HCT116 (cell line): ENCODE data around the gene SKAP1. TPM values are rescaled to one million over a fixed set of nuclear protein-coding genes. Genes with fewer than 3 reads are reported as not detected.

Experiments used
- ATAC-seq: fragments of 200-7000 bp; cut with Tn5 transposase; 2 replicates; pipeline ENCODE4 v1.9.1; 2020; ENCODE audit warnings: mild to moderate bottlenecking, moderate library complexity
- BruUV-seq: library from RNA; stranded (reverse); fragments of 400-500 nt; replicated peaks from 2 replicates; lab custom pipeline; 2021; lab: Mats Ljungman, UMichigan
- CTCF ChIA-PET: fragments of 300-600 bp; sonication (Branson Sonifier 250); formaldehyde crosslinking; loops from one replicate; lab custom pipeline; 2021; ENCODE audit warnings: antibody characterized with exemption; lab: Charles Lee
- POLR2A ChIA-PET: fragments of 300-600, 350-600 bp; sonication (Branson Sonifier 250); formaldehyde crosslinking; loops from one replicate; lab custom pipeline; 2021; ENCODE audit warnings: antibody characterized with exemption; lab: Charles Lee
- RAD21 ChIA-PET, 2 experiments: fragments of 300-600 bp; sonication (Branson Sonifier 250); formaldehyde crosslinking; loops; one replicate each; lab custom pipeline; 2023; ENCODE audit warnings: low total read pairs in 2 of 2; ENCODE audit not compliant: uncharacterized antibody in 2 of 2, unreplicated experiment in 2 of 2, low non-redundant PET in 1 of 2; lab: Charles Lee
- DNase-seq: peaks from one replicate; pipeline ENCODE4 v3.0.0-alpha.2; 2010; ENCODE audit warnings: low read depth, low spot score
- H2AFZ ChIP-seq: fragments of 200-600 bp; shearing (Covaris generic), sonication (generic); 2 replicates; pipeline ENCODE4 v1.6.1; 2017; ENCODE audit warnings: low read depth, mixed run types, mixed read lengths, antibody characterized with exemption, low read length; ENCODE audit not compliant: poor library complexity, severe bottlenecking
- H3K27ac ChIP-seq: 2 replicates; pipeline ENCODE4 v1.5.1; 2012; ENCODE audit warnings: low read depth, low read length
- H3K27me3 ChIP-seq: fragments of 200-600 bp; sonication (generic); 2 replicates; pipeline ENCODE4 v1.6.1; 2016; ENCODE audit warnings: mixed run types, low read length, mixed read lengths; ENCODE audit not compliant: insufficient read depth
- H3K36me3 ChIP-seq, 2 experiments: fragments of 200-500 bp in 1 of 2; fragments of 200-600 bp in 1 of 2; sonication (Bioruptor generic) in 1 of 2; sonication (generic) in 1 of 2; 2 replicates each; pipeline versions ENCODE4 v1.5.1 to v1.6.1; 2014 to 2016; ENCODE audit warnings: low read length in 2 of 2, inconsistent platforms in 1 of 2, mixed read lengths in 1 of 2, mixed run types in 1 of 2; ENCODE audit not compliant: insufficient read depth in 2 of 2, control insufficient read depth in 1 of 2
- H3K4me1 ChIP-seq, 2 experiments: fragments of 200-600 bp in 1 of 2; sonication (generic) in 1 of 2; 2 replicates each; pipeline versions ENCODE4 v1.5.1 to v1.6.1; 2012 to 2017; ENCODE audit warnings: low read length in 2 of 2, inconsistent platforms in 1 of 2, mild to moderate bottlenecking in 1 of 2, mixed read lengths in 1 of 2, mixed run types in 1 of 2, moderate library complexity in 1 of 2; ENCODE audit not compliant: insufficient read depth in 2 of 2, control insufficient read depth in 1 of 2
- H3K4me2 ChIP-seq: fragments of 200-600 bp; sonication (generic); 2 replicates; pipeline ENCODE4 v1.6.1; 2017; ENCODE audit warnings: mixed run types, low read length, mixed read lengths
- H3K4me3 ChIP-seq, 2 experiments: fragments of 200-600 bp in 1 of 2; sonication (generic) in 1 of 2; replicated peaks in 1 of 2; 2 replicates each; pipeline ENCODE4 v1.5.1; 2011 to 2016; ENCODE audit warnings: low read length in 2 of 2, control low read depth in 1 of 2, low read depth in 1 of 2, mild to moderate bottlenecking in 1 of 2, mixed read lengths in 1 of 2, mixed run types in 1 of 2
- H3K79me2 ChIP-seq: fragments of 200-600 bp; sonication (generic); 2 replicates; pipeline ENCODE4 v1.6.1; 2017; ENCODE audit warnings: mild to moderate bottlenecking, mixed run types, low read length, moderate library complexity, mixed read lengths; ENCODE audit not compliant: insufficient read depth
- H3K9ac ChIP-seq: fragments of 200-600 bp; sonication (generic); 2 replicates; pipeline ENCODE4 v1.6.1; 2016; ENCODE audit warnings: low read length, mixed read lengths
- H3K9me2 ChIP-seq: fragments of 200-600 bp; sonication (generic), shearing (Covaris generic); 2 replicates; pipeline ENCODE4 v1.6.1; 2017; ENCODE audit warnings: mixed run types, mild to moderate bottlenecking, moderate library complexity; ENCODE audit not compliant: insufficient read depth
- H3K9me3 ChIP-seq, 2 experiments: fragments of 200-500 bp in 1 of 2; fragments of 200-600 bp in 1 of 2; sonication (Bioruptor generic) in 1 of 2; sonication (generic) in 1 of 2; 2 replicates each; pipeline ENCODE4 v1.6.1; 2014 to 2017; ENCODE audit warnings: low read length in 2 of 2, mixed read lengths in 2 of 2, inconsistent platforms in 1 of 2, low read depth in 1 of 2, mild to moderate bottlenecking in 1 of 2, mixed run types in 1 of 2, moderate library complexity in 1 of 2; ENCODE audit not compliant: control insufficient read depth in 1 of 2, insufficient read depth in 1 of 2
- H4K20me1 ChIP-seq: fragments of 200-600 bp; sonication (generic), shearing (Covaris generic); 2 replicates; pipeline ENCODE4 v1.6.1; 2017; ENCODE audit warnings: mixed run types, mild to moderate bottlenecking, moderate library complexity; ENCODE audit not compliant: insufficient read depth
- CBX3 ChIP-seq: IDR thresholded peaks from 2 replicates; pipeline ENCODE4 v1.6.1; 2012; ENCODE audit warnings: low read depth
- EGR1 ChIP-seq: IDR thresholded peaks from 2 replicates; pipeline ENCODE4 v1.6.1; 2012; ENCODE audit warnings: low read depth
- ELF1 ChIP-seq: IDR thresholded peaks from 2 replicates; pipeline ENCODE4 v1.6.1; 2012; ENCODE audit warnings: low read depth, borderline replicate concordance
- EZH2 ChIP-seq: fragments of 200-600 bp; sonication (generic); IDR thresholded peaks from 2 replicates; pipeline ENCODE4 v1.6.1; 2017; ENCODE audit warnings: antibody characterized with exemption, mixed run types
- EZH2phosphoT487 ChIP-seq: fragments of 200-600 bp; IDR thresholded peaks from 2 replicates; pipeline ENCODE4 v1.6.1; 2018; ENCODE audit warnings: antibody characterized with exemption, borderline replicate concordance
- JUND ChIP-seq: IDR thresholded peaks from 2 replicates; pipeline ENCODE4 v1.6.1; 2012
- RAD21 ChIP-seq: IDR thresholded peaks from 2 replicates; pipeline ENCODE4 v1.6.1; 2012; ENCODE audit warnings: low read depth, mild to moderate bottlenecking
- intact Hi-C: fragments of 100-400 bp; cut with micrococcal nuclease; formaldehyde crosslinking; loops from 2 replicates; pipeline ENCODE4 v1.10.0; 2022
- total RNA-seq: library from RNA; stranded (reverse); gene quantifications from one replicate; pipeline ENCODE4 v1.2.1, GENCODE V29; 2021; ENCODE audit not compliant: unreplicated experiment
- TF ChIP-seq, protein P1 (sequence below): IDR thresholded peaks from 2 replicates; pipeline ENCODE4 v1.6.1; 2012
- TF ChIP-seq, protein P2 (sequence below): IDR thresholded peaks from 2 replicates; pipeline ENCODE4 v1.6.1; 2012; ENCODE audit warnings: low read depth
- TF ChIP-seq, protein P3 (sequence below): IDR thresholded peaks from 2 replicates; pipeline ENCODE4 v1.6.1; 2011; ENCODE audit warnings: mild to moderate bottlenecking, low read length, moderate library complexity; ENCODE audit not compliant: insufficient replicate concordance; ENCODE audit errors: extremely low read depth

Gene SKAP1
- total RNA-seq, 1 experiment from 2014 or later = 12.4 TPM

DNA sequence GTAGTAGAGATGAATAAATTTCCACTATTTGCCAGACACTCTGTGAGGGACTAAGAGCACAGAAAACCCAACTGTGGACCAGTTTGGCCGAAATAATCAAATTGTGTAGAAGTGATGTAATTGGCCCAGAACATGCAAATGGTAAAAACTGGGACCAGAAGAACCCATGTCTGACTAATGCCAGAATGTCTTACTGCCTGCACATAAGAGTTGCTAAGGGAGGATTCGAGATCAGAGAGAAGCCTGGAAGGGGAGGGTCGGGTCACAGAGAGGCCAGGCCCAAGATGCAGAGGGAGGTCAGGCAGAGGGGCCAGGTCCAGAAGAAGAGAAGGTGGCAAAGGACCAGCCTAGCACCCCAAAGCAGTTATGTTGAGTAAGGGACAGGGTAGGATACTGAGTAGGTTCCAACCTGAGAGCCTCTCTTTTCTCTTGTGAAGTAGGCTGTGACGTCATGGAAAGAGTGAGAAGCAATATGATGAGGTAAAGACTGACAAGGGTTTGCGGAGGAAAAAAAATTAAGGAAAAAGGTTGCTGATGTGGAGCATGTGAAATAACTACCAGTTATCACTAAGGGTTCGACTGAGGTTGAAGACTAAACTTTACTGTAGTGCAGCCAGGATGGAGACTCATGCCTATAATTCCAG is 53.2 kb downstream of the SKAP1 start (continued):
- TF ChIP-seq, protein P1, sequence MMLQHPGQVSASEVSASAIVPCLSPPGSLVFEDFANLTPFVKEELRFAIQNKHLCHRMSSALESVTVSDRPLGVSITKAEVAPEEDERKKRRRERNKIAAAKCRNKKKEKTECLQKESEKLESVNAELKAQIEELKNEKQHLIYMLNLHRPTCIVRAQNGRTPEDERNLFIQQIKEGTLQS = no peak
- no peak for TF ChIP-seq EGR1
- no peak for TF ChIP-seq CBX3

DNA sequence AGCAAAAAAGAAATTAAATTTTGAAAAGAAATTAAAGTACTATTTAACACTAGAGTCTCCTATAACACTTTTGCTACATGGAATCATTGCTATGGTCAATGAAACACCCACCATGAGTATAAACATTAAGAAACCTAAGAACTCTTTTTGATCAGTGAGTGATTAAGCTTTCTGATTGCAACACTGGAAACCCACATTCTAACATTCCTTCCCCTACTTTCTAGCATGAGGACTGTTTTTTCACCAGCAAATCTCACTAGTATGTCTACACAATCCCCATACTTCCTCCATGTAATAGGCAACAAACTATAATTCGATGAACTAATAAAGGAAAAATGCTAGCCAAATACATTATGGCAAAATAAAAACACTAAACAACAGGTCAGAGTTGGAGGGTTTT is 54.7 kb downstream of the SKAP1 start:
- intact Hi-C loops = no loop called here
- CTCF ChIA-PET = interaction anchor here (0.6 to 4.0 kb wide), 11 partner anchors 13 to 209 kb away, joined by 3 to 28 read pairs (median 5); no protein-coding TSS in a partner anchor
- RAD21 ChIA-PET = no interaction called here

DNA sequence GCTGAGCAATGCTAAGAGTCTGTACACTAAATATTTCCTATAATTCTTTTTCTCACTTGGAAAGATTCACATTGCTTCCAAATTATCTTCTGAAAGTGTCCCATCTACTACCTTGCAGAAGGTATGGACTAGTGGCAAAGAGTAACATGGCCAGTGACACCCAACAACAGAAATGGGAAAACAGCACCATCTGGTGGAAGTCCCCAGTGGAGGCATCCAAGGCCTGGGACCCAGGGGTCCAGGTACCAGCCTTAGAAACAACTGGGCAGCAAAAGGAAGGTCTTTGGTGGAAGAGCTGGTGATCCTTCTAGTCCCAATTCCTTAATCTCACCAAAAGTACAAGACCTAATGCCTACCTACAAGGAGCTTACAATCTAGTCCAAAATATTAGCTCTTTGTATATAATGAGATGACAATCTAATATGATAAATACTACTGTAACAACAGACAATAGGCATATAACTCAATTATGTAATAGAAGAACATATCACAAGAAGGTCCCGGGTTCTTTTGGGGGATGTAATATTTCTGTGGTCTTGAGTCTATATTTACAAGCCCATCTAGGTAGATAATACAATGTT is 55.3 kb downstream of the SKAP1 start:
- no peak overlapping the region for H3K9ac ChIP-seq
- H3K79me2 ChIP-seq = no peaks in the 10 kb centered on the region
- no peaks in the 10 kb centered on the region for H3K4me1 ChIP-seq
- no peak overlapping the region for H3K4me2 ChIP-seq
- DNase-seq = peak; percentile 63
- no TSS peak for BruUV-seq
- no peaks in the 10 kb centered on the region for H3K9me2 ChIP-seq
- intact Hi-C loops = loop anchor here (1.0 to 5.0 kb wide), 4 partner anchors 67 to 349 kb away; no protein-coding TSS in a partner anchor
- RAD21 ChIA-PET = no interaction called here
- H2AFZ ChIP-seq = no peak overlapping the region
- CTCF ChIA-PET = interaction anchor here (0.6 to 4.0 kb wide), 11 partner anchors 12 to 208 kb away, joined by 3 to 28 read pairs (median 5); no protein-coding TSS in a partner anchor
- H3K9me3 ChIP-seq = no peaks in the 10 kb centered on the region
- H4K20me1 ChIP-seq = no peaks in the 10 kb centered on the region
- ATAC-seq = peak; percentile 99
- no peaks in the 10 kb centered on the region for H3K36me3 ChIP-seq
- H3K4me3 ChIP-seq = no peak overlapping the region
- no peak overlapping the region for H3K27ac ChIP-seq
- POLR2A ChIA-PET = no interaction called here
- no peaks in the 10 kb centered on the region for H3K27me3 ChIP-seq
- TF ChIP-seq ELF1 (no peak), CBX3 (no peak), EZH2phosphoT487 (no peak), RAD21 (peak; percentile 91), EZH2 (no peak)
- TF ChIP-seq, protein P2, sequence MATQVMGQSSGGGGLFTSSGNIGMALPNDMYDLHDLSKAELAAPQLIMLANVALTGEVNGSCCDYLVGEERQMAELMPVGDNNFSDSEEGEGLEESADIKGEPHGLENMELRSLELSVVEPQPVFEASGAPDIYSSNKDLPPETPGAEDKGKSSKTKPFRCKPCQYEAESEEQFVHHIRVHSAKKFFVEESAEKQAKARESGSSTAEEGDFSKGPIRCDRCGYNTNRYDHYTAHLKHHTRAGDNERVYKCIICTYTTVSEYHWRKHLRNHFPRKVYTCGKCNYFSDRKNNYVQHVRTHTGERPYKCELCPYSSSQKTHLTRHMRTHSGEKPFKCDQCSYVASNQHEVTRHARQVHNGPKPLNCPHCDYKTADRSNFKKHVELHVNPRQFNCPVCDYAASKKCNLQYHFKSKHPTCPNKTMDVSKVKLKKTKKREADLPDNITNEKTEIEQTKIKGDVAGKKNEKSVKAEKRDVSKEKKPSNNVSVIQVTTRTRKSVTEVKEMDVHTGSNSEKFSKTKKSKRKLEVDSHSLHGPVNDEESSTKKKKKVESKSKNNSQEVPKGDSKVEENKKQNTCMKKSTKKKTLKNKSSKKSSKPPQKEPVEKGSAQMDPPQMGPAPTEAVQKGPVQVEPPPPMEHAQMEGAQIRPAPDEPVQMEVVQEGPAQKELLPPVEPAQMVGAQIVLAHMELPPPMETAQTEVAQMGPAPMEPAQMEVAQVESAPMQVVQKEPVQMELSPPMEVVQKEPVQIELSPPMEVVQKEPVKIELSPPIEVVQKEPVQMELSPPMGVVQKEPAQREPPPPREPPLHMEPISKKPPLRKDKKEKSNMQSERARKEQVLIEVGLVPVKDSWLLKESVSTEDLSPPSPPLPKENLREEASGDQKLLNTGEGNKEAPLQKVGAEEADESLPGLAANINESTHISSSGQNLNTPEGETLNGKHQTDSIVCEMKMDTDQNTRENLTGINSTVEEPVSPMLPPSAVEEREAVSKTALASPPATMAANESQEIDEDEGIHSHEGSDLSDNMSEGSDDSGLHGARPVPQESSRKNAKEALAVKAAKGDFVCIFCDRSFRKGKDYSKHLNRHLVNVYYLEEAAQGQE = no peak
- TF ChIP-seq, protein P1 = no peak
- TF ChIP-seq, protein P3, sequence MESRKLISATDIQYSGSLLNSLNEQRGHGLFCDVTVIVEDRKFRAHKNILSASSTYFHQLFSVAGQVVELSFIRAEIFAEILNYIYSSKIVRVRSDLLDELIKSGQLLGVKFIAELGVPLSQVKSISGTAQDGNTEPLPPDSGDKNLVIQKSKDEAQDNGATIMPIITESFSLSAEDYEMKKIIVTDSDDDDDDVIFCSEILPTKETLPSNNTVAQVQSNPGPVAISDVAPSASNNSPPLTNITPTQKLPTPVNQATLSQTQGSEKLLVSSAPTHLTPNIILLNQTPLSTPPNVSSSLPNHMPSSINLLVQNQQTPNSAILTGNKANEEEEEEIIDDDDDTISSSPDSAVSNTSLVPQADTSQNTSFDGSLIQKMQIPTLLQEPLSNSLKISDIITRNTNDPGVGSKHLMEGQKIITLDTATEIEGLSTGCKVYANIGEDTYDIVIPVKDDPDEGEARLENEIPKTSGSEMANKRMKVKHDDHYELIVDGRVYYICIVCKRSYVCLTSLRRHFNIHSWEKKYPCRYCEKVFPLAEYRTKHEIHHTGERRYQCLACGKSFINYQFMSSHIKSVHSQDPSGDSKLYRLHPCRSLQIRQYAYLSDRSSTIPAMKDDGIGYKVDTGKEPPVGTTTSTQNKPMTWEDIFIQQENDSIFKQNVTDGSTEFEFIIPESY = no peak

More for the DNA sequence above, 54.7 kb downstream of the SKAP1 start:
- no peaks in the 10 kb centered on the region for H3K9me2 ChIP-seq
- ATAC-seq (no peak), DNase-seq (no peak)
- no peak overlapping the region for H2AFZ ChIP-seq
- no peak overlapping the region for H3K4me3 ChIP-seq
- H3K79me2 ChIP-seq = no peaks in the 10 kb centered on the region
- no TSS peak for BruUV-seq
- H3K36me3 ChIP-seq = no peaks in the 10 kb centered on the region
- no peaks in the 10 kb centered on the region for H3K27me3 ChIP-seq
- H4K20me1 ChIP-seq = no peaks in the 10 kb centered on the region
- H3K4me2 ChIP-seq = no peak overlapping the region
- H3K9ac ChIP-seq = no peak overlapping the region
- TF ChIP-seq JUND = no peak
- TF ChIP-seq EZH2 = no peak
- TF ChIP-seq, all 23 proteins: peak for 0
- H3K27ac ChIP-seq = no peak overlapping the region
- H3K4me1 ChIP-seq = no peaks in the 10 kb centered on the region
- POLR2A ChIA-PET = no interaction called here
- H3K9me3 ChIP-seq = no peaks in the 10 kb centered on the region
